ENCODE measurements around the gene FUZ. TPM values are rescaled to one million over a fixed set of nuclear protein-coding genes. Genes with fewer than 3 reads are reported as not detected.

The FUZ gene
- total and polyA plus RNA-seq, 4 donors = 3.8 to 12.5 (median 7.0) TPM

DNA sequence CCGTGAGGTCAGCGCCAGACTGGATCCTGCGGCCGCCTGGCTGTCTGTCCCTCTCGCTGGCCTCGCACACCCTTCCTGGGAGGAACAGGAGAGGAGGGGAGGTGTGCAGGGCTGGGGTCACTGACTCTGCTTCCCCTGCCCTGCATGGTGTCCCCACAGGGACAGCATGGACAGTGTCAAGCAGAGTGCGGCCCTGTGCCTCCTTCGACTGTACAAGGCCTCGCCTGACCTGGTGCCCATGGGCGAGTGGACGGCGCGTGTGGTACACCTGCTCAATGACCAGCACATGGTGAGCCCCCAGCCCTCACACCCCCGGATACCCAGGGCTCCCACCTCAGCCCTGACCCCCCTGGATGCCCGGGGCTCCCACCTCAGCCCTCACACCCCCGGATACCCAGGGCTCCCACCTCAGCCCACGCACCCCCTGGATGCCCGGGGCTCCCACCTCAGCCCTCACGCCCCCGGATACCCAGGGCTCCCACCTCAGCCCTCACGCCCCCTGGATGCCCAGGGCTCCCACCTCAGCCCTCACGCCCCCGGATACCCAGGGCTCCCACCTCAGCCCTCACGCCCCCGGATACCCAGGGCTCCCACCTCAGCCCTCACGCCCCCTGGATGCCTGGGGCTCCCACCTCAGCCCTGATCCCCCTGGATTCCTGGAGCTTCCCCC, 21.2 kb downstream of the FUZ start:
- Histone ChIP-seq H3K27me3 (ENCODE audit: control insufficient read depth in 4 of 4, insufficient read depth in 4 of 4, low read length in 3 of 4) (no peaks in the 10 kb centered on the region), H3K9ac (ENCODE audit: low read depth in 1 of 2, low read length in 2 of 2) (no peak overlapping the region), H3K9me3 (ENCODE audit: control insufficient read depth in 4 of 4, low read length in 3 of 4) (no peaks in the 10 kb centered on the region), H3K4me3 (ENCODE audit: low read depth in 1 of 3, low read length in 3 of 3) (no peak overlapping the region), H3K36me3 (ENCODE audit: control insufficient read depth in 4 of 4, insufficient read depth in 3 of 4, low read depth in 1 of 4, low read length in 3 of 4) (peaks cover 21 to 70% (median 39%) of the 10 kb centered on the region in 4 donors), H3K4me1 (ENCODE audit: control insufficient read depth in 4 of 4, insufficient read depth in 4 of 4, low read length in 3 of 4) (no peaks in the 10 kb centered on the region), H3K27ac (ENCODE audit: low read depth in 1 of 2, low read length in 2 of 2) (peak overlapping the region in 1 of 2 donors; percentile 6)
- 96% methylated on average over 26 of the region's 26 CpGs for WGBS
- TF ChIP-seq, protein P1, sequence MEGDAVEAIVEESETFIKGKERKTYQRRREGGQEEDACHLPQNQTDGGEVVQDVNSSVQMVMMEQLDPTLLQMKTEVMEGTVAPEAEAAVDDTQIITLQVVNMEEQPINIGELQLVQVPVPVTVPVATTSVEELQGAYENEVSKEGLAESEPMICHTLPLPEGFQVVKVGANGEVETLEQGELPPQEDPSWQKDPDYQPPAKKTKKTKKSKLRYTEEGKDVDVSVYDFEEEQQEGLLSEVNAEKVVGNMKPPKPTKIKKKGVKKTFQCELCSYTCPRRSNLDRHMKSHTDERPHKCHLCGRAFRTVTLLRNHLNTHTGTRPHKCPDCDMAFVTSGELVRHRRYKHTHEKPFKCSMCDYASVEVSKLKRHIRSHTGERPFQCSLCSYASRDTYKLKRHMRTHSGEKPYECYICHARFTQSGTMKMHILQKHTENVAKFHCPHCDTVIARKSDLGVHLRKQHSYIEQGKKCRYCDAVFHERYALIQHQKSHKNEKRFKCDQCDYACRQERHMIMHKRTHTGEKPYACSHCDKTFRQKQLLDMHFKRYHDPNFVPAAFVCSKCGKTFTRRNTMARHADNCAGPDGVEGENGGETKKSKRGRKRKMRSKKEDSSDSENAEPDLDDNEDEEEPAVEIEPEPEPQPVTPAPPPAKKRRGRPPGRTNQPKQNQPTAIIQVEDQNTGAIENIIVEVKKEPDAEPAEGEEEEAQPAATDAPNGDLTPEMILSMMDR (IDR thresholded peaks at IDR 0.05; ENCODE audit: low read depth, low read length, missing input control) = no peak
- no peak for TF ChIP-seq YY1 (IDR thresholded peaks at IDR 0.05)
- TF ChIP-seq EGR1 (IDR thresholded peaks at IDR 0.05; ENCODE audit: low read depth in 2 of 2) = no peak
- TF ChIP-seq FOXA2 (IDR thresholded peaks at IDR 0.05) = no peak
- DNase-seq (ENCODE audit: low spot score) = no peak

DNA sequence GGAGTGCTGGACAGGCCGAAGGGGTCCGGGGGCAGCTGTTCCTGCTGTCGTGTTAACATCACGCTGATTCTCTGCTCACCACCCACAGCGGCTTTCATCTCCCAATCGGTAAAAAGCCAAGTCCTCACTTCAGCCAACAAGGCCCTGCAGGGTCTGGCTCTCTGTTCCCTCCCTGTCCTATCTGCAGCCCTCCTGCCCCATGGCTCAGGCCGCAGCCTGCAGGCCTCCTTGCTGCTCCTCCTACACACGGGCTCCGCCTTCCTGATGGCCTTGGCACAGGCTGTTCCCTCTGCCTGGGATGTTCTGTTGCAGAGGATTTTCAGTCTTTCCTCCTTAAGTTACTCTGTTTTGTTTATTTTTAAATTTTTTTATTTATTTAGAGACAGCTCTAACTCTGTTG, 22.2 kb downstream of the FUZ start:
- TF ChIP-seq NR2F2 (IDR thresholded peaks at IDR 0.05) = peak; percentile 58
- TF ChIP-seq, protein P2, sequence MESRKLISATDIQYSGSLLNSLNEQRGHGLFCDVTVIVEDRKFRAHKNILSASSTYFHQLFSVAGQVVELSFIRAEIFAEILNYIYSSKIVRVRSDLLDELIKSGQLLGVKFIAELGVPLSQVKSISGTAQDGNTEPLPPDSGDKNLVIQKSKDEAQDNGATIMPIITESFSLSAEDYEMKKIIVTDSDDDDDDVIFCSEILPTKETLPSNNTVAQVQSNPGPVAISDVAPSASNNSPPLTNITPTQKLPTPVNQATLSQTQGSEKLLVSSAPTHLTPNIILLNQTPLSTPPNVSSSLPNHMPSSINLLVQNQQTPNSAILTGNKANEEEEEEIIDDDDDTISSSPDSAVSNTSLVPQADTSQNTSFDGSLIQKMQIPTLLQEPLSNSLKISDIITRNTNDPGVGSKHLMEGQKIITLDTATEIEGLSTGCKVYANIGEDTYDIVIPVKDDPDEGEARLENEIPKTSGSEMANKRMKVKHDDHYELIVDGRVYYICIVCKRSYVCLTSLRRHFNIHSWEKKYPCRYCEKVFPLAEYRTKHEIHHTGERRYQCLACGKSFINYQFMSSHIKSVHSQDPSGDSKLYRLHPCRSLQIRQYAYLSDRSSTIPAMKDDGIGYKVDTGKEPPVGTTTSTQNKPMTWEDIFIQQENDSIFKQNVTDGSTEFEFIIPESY (IDR thresholded peaks at IDR 0.05) = no peak
- peak in 1 of 2 donors; percentile 10 for TF ChIP-seq RAD21 (IDR thresholded peaks at IDR 0.05)
- TF ChIP-seq SP1 (IDR thresholded peaks at IDR 0.05) = peak; percentile 26
- TF ChIP-seq, protein P3, sequence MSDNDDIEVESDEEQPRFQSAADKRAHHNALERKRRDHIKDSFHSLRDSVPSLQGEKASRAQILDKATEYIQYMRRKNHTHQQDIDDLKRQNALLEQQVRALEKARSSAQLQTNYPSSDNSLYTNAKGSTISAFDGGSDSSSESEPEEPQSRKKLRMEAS (IDR thresholded peaks at IDR 0.05) = no peak
- TF ChIP-seq HNF4A (conservative IDR thresholded peaks at IDR 0.05) = no peak
- Histone ChIP-seq H3K27ac (ENCODE audit: low read depth in 1 of 2, low read length in 2 of 2) (no peak overlapping the region), H3K9ac (ENCODE audit: low read depth in 1 of 2, low read length in 2 of 2) (no peak overlapping the region), H3K27me3 (ENCODE audit: control insufficient read depth in 4 of 4, insufficient read depth in 4 of 4, low read length in 3 of 4) (no peaks in the 10 kb centered on the region), H3K36me3 (ENCODE audit: control insufficient read depth in 4 of 4, insufficient read depth in 3 of 4, low read depth in 1 of 4, low read length in 3 of 4) (peaks cover 17 to 63% (median 31%) of the 10 kb centered on the region in 4 donors), H3K4me1 (ENCODE audit: control insufficient read depth in 4 of 4, insufficient read depth in 4 of 4, low read length in 3 of 4) (no peaks in the 10 kb centered on the region), H3K9me3 (ENCODE audit: control insufficient read depth in 4 of 4, low read length in 3 of 4) (no peaks in the 10 kb centered on the region), H3K4me3 (ENCODE audit: low read depth in 1 of 3, low read length in 3 of 3) (no peak overlapping the region)
- WGBS = 84% methylated on average over 9 of the region's 9 CpGs
- no peak for DNase-seq (ENCODE audit: low spot score)

DNA sequence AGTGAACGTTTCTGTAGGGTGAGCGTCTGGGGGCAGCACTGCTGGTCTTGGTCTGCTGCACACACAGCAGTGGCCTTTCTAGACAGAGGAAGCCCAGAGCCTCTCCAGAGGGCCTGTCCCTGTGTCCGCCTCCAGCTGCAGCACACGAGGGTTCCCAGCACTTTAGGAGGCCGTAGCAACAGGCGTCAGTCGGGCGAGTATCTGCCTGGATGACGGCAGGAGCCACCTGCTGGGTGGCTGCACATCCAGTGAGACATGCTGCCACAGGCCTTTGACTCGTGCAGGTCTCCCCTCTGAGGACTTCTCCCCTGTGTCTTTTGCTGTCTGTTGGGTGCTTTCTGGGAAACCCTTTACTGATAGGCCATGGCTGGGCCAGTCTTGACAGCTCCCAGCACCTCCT, 24.2 kb downstream of the FUZ start:
- Histone ChIP-seq H3K27me3 (ENCODE audit: control insufficient read depth in 4 of 4, insufficient read depth in 4 of 4, low read length in 3 of 4) (no peaks in the 10 kb centered on the region), H3K9ac (ENCODE audit: low read depth in 1 of 2, low read length in 2 of 2) (no peak overlapping the region), H3K9me3 (ENCODE audit: control insufficient read depth in 4 of 4, low read length in 3 of 4) (no peaks in the 10 kb centered on the region), H3K27ac (ENCODE audit: low read depth in 1 of 2, low read length in 2 of 2) (no peak overlapping the region), H3K36me3 (ENCODE audit: control insufficient read depth in 4 of 4, insufficient read depth in 3 of 4, low read depth in 1 of 4, low read length in 3 of 4) (peaks cover 12 to 53% (median 20%) of the 10 kb centered on the region in 4 donors), H3K4me1 (ENCODE audit: control insufficient read depth in 4 of 4, insufficient read depth in 4 of 4, low read length in 3 of 4) (no peaks in the 10 kb centered on the region), H3K4me3 (ENCODE audit: low read depth in 1 of 3, low read length in 3 of 3) (no peak overlapping the region)
- WGBS = 91% methylated on average over 10 of the region's 10 CpGs
- no peak for DNase-seq (ENCODE audit: low spot score)
- TF ChIP-seq, protein P1 (IDR thresholded peaks at IDR 0.05; ENCODE audit: low read depth, low read length, missing input control) = no peak
- TF ChIP-seq HNF4G (IDR thresholded peaks at IDR 0.05) = no peak
- no peak for TF ChIP-seq GABPA (IDR thresholded peaks at IDR 0.05 in 1 of 2, conservative IDR thresholded peaks at IDR 0.05 in 1 of 2)
- TF ChIP-seq, protein P2 (IDR thresholded peaks at IDR 0.05) = no peak
- no peak for TF ChIP-seq NR2F2 (IDR thresholded peaks at IDR 0.05)
- no peak for TF ChIP-seq FOXA1 (IDR thresholded peaks at IDR 0.05)
- no peak for TF ChIP-seq SP1 (IDR thresholded peaks at IDR 0.05)
- TF ChIP-seq YY1 (IDR thresholded peaks at IDR 0.05) = no peak
- no peak for TF ChIP-seq JUND (IDR thresholded peaks at IDR 0.05)
- TF ChIP-seq, protein P4, sequence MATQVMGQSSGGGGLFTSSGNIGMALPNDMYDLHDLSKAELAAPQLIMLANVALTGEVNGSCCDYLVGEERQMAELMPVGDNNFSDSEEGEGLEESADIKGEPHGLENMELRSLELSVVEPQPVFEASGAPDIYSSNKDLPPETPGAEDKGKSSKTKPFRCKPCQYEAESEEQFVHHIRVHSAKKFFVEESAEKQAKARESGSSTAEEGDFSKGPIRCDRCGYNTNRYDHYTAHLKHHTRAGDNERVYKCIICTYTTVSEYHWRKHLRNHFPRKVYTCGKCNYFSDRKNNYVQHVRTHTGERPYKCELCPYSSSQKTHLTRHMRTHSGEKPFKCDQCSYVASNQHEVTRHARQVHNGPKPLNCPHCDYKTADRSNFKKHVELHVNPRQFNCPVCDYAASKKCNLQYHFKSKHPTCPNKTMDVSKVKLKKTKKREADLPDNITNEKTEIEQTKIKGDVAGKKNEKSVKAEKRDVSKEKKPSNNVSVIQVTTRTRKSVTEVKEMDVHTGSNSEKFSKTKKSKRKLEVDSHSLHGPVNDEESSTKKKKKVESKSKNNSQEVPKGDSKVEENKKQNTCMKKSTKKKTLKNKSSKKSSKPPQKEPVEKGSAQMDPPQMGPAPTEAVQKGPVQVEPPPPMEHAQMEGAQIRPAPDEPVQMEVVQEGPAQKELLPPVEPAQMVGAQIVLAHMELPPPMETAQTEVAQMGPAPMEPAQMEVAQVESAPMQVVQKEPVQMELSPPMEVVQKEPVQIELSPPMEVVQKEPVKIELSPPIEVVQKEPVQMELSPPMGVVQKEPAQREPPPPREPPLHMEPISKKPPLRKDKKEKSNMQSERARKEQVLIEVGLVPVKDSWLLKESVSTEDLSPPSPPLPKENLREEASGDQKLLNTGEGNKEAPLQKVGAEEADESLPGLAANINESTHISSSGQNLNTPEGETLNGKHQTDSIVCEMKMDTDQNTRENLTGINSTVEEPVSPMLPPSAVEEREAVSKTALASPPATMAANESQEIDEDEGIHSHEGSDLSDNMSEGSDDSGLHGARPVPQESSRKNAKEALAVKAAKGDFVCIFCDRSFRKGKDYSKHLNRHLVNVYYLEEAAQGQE (IDR thresholded peaks at IDR 0.05) = no peak

Data from liver (tissue), 9 donors.